Upper lobe of left lung (tissue), 4 donors: ENCODE measurements around the gene TPST1.
"Not testable (repeated sequence)": the region's sequence is repeated elsewhere in the genome, so short reads cannot be mapped to it uniquely, and the experiment has no call there.

ENCODE experiments used
- POLR2A ChIP-seq, 4 donors: fragments of 450-650 bp; IDR thresholded peaks; one replicate each; pipeline ENCODE4 v1.5.1; 2016 to 2017; ENCODE audit warnings: antibody characterized with exemption in 4 of 4, mild to moderate bottlenecking in 2 of 4
- POLR2AphosphoS5 ChIP-seq, 2 donors: sonication (generic); formaldehyde crosslinking; IDR thresholded peaks; one replicate each; pipeline ENCODE4 v1.5.1; 2017; ENCODE audit warnings: antibody characterized with exemption in 2 of 2
- TF ChIP-seq, protein P1 (sequence below), 6 experiments: fragments of 450-650 bp in 4 of 6; fragments of 200-600 bp in 2 of 6; sonication (generic) in 2 of 6; IDR thresholded peaks; one replicate each; pipeline ENCODE4 v1.5.1; 2016 to 2019; ENCODE audit warnings: antibody characterized with exemption in 6 of 6

DNA sequence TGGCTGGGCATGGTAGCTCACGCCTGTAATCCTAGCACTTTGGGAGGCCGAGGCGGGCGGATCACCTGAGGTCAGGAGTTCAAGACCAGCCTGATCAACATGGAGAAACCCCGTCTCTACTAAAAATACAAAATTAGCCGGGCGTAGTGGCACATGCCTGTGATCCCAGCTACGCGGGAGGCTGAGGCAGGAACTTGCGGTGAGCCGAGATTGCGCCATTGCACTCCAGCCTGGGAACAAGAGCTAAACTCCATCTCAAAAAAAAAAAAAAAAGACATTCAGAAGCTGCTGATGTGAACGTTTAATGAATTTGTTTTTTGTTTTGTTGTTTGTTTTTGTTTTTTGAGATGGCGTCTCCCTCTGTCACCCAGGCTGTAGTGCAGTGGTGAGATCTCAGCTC, 159.9 kb downstream of the TPST1 start:
- not testable (repeated sequence) for TF ChIP-seq POLR2AphosphoS5, POLR2A (IDR thresholded peaks at IDR 0.05)
- TF ChIP-seq, protein P1, sequence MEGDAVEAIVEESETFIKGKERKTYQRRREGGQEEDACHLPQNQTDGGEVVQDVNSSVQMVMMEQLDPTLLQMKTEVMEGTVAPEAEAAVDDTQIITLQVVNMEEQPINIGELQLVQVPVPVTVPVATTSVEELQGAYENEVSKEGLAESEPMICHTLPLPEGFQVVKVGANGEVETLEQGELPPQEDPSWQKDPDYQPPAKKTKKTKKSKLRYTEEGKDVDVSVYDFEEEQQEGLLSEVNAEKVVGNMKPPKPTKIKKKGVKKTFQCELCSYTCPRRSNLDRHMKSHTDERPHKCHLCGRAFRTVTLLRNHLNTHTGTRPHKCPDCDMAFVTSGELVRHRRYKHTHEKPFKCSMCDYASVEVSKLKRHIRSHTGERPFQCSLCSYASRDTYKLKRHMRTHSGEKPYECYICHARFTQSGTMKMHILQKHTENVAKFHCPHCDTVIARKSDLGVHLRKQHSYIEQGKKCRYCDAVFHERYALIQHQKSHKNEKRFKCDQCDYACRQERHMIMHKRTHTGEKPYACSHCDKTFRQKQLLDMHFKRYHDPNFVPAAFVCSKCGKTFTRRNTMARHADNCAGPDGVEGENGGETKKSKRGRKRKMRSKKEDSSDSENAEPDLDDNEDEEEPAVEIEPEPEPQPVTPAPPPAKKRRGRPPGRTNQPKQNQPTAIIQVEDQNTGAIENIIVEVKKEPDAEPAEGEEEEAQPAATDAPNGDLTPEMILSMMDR (IDR thresholded peaks at IDR 0.05) = not testable (repeated sequence)
